ENCODE results near the gene GTPBP2.

Gene GTPBP2

DNA sequence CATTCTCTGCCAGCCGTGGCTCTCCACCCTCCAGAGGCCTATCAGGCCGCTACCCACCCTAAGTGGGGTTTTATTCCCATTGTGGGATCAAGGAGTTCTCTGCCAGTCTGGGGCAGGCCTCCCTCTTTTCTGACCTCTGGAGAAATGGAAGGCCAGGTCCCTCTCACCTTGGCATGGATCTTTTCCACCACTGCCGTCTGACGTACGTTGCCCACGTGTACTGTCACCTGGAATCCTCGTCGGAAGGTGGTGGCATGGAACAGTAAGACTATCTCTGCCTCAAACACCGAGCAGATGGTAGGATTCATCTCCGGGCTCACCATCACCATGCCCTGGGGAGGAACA is 7.3 kb downstream of the GTPBP2 start:
- no peak overlapping the region for H3K27ac ChIP-seq (ENCODE audit: low read length)
- no peak overlapping the region for H3K4me3 ChIP-seq (ENCODE audit: low read length)
- H2AFZ ChIP-seq (ENCODE audit: low read depth, low read length): no peak overlapping the region
- peaks cover 1% of the 10 kb centered on the region for H3K79me2 ChIP-seq (ENCODE audit: low read length)
- peaks cover 72% of the 10 kb centered on the region for H3K36me3 ChIP-seq (replicated peaks; ENCODE audit: low read depth, low read length)
- H3K9me3 ChIP-seq (ENCODE audit: insufficient read depth, low read length): no peaks in the 10 kb centered on the region
- no peaks in the 10 kb centered on the region for H3K27me3 ChIP-seq (ENCODE audit: low read depth, low read length)
- TF ChIP-seq, protein P1, sequence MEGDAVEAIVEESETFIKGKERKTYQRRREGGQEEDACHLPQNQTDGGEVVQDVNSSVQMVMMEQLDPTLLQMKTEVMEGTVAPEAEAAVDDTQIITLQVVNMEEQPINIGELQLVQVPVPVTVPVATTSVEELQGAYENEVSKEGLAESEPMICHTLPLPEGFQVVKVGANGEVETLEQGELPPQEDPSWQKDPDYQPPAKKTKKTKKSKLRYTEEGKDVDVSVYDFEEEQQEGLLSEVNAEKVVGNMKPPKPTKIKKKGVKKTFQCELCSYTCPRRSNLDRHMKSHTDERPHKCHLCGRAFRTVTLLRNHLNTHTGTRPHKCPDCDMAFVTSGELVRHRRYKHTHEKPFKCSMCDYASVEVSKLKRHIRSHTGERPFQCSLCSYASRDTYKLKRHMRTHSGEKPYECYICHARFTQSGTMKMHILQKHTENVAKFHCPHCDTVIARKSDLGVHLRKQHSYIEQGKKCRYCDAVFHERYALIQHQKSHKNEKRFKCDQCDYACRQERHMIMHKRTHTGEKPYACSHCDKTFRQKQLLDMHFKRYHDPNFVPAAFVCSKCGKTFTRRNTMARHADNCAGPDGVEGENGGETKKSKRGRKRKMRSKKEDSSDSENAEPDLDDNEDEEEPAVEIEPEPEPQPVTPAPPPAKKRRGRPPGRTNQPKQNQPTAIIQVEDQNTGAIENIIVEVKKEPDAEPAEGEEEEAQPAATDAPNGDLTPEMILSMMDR (IDR thresholded peaks at IDR 0.05; ENCODE audit: low read depth, low read length): no peak
- no peak for TF ChIP-seq EZH2phosphoT487 (IDR thresholded peaks at IDR 0.05; ENCODE audit: low read depth)
- H3K4me1 ChIP-seq (ENCODE audit: low read length): no peaks in the 10 kb centered on the region
- no peak overlapping the region for H3K4me2 ChIP-seq (ENCODE audit: low read length)
- H4K20me1 ChIP-seq (ENCODE audit: insufficient read depth, low read length): no peaks in the 10 kb centered on the region
- no peak overlapping the region for H3K9ac ChIP-seq (ENCODE audit: low read length)

DNA sequence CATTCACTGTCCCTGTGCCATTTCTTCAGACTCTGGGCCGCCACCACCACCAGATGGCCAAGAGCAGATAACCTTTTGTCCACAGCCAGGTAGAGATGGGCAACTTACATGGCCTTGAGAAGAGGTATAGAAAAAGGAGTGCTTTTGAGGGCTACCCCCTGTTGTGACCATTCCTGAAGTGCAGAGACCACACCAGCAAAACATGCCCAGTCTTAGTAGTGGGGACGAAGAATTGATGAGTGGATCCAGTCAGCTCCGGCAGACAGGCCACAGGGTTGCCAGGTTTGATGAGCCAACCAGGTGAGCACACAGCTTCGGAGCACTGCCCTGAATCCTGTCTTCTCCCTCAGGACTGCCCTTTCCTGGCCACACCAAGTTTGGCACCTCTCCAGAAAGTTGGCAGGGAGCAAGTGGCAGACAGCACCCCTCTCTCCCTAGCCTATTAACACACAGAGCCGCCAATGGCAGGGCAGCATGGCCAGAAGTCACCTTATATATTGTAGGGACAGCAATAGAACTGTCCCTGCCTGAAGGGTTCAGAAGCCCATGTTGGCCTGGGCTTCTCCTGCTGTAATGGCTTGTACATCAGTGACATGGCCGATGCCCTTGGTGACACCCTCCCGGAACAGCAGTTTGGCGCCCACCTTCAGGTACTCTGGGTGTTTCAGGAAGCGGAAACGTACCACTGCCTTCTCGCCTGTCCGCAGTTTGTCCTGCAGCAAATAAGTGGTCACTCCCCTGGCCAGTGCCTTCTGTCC is 7.8 kb downstream of the GTPBP2 start:
- Histone ChIP-seq H2AFZ (ENCODE audit: low read depth, low read length) (no peak overlapping the region), H4K20me1 (ENCODE audit: insufficient read depth, low read length) (no peaks in the 10 kb centered on the region), H3K79me2 (ENCODE audit: low read length) (no peaks in the 10 kb centered on the region), H3K4me2 (ENCODE audit: low read length) (no peak overlapping the region), H3K9ac (ENCODE audit: low read length) (no peak overlapping the region), H3K27me3 (ENCODE audit: low read depth, low read length) (no peaks in the 10 kb centered on the region), H3K9me3 (ENCODE audit: insufficient read depth, low read length) (no peaks in the 10 kb centered on the region), H3K27ac (ENCODE audit: low read length) (no peak overlapping the region), H3K4me1 (ENCODE audit: low read length) (no peaks in the 10 kb centered on the region), H3K36me3 (replicated peaks; ENCODE audit: low read depth, low read length) (peaks cover 72% of the 10 kb centered on the region), H3K4me3 (ENCODE audit: low read length) (no peak overlapping the region)
- TF ChIP-seq EZH2phosphoT487 (IDR thresholded peaks at IDR 0.05; ENCODE audit: low read depth): no peak
- TF ChIP-seq, protein P1 (IDR thresholded peaks at IDR 0.05; ENCODE audit: low read depth, low read length): no peak

DNA sequence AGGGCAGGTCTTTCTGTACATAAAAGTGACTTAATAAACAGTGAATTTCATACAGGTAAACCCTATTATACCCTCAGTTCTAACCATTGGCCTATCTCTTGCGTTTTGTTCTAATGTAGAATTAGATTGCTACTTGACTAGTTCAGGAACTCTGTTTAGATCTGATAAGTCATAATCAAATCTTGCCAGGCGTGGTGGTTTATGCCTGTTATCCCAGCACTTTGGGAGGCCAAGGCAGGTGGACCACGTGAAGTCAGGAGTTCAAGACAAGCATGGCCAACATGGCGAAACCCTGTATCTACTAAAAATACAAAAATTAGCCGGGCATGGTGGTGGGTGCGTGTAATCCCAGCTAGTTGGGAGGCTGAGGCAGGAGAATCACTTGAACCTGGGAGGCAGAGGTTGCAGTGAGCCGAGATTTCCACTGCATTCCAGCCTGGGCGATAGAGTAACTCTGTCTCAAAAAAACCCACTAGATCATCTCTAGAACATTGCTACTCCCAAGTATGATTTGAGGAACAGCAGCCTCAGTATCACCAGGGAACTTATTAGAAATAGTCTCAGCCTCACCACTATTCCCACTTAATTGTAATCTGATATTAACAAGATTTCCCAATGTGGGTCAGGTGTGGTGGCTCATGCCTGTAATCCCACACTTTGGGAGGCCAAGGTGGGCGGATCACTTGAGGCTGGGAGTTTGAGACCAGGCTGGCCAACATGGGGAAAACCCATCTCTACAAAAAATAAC is 12.2 kb downstream of the GTPBP2 start:
- H3K4me3 ChIP-seq (ENCODE audit: low read length): no peak overlapping the region
- H3K9ac ChIP-seq (ENCODE audit: low read length): no peak overlapping the region
- no peaks in the 10 kb centered on the region for H3K9me3 ChIP-seq (ENCODE audit: insufficient read depth, low read length)
- H3K36me3 ChIP-seq (replicated peaks; ENCODE audit: low read depth, low read length): peaks cover 53% of the 10 kb centered on the region
- no peaks in the 10 kb centered on the region for H3K27me3 ChIP-seq (ENCODE audit: low read depth, low read length)
- H3K4me2 ChIP-seq (ENCODE audit: low read length): no peak overlapping the region
- no peak overlapping the region for H3K27ac ChIP-seq (ENCODE audit: low read length)
- no peak for TF ChIP-seq EZH2phosphoT487 (IDR thresholded peaks at IDR 0.05; ENCODE audit: low read depth)
- TF ChIP-seq, protein P1 (IDR thresholded peaks at IDR 0.05; ENCODE audit: low read depth, low read length): no peak
- no peaks in the 10 kb centered on the region for H3K79me2 ChIP-seq (ENCODE audit: low read length)
- no peaks in the 10 kb centered on the region for H3K4me1 ChIP-seq (ENCODE audit: low read length)
- no peak overlapping the region for H2AFZ ChIP-seq (ENCODE audit: low read depth, low read length)
- H4K20me1 ChIP-seq (ENCODE audit: insufficient read depth, low read length): no peaks in the 10 kb centered on the region

DNA sequence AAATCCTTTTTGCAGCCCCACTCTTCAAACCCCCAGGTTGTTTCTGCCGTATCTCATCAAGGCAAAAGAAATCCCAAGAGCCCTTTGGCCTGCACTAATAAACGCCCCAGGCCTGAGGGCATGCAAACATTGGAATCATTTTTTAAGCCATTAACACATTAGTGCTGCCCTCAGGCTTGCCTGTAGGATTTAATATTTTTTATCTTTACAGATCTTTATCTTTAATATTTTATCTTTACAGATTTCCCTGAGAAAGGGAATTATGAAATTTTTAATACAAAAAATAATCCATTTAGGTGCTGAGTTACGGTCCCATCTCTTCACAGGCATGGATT is 14.7 kb downstream of the GTPBP2 start:
- Histone ChIP-seq H3K9me3 (ENCODE audit: insufficient read depth, low read length) (no peaks in the 10 kb centered on the region), H4K20me1 (ENCODE audit: insufficient read depth, low read length) (no peaks in the 10 kb centered on the region)

More for the DNA sequence above, 14.7 kb downstream of the GTPBP2 start:
- Histone ChIP-seq H3K4me1 (ENCODE audit: low read length) (no peaks in the 10 kb centered on the region), H3K79me2 (ENCODE audit: low read length) (no peaks in the 10 kb centered on the region), H3K27ac (ENCODE audit: low read length) (no peak overlapping the region), H3K4me3 (ENCODE audit: low read length) (no peak overlapping the region), H3K4me2 (ENCODE audit: low read length) (no peak overlapping the region), H3K36me3 (replicated peaks; ENCODE audit: low read depth, low read length) (peaks cover 41% of the 10 kb centered on the region), H2AFZ (ENCODE audit: low read depth, low read length) (no peak overlapping the region), H3K27me3 (ENCODE audit: low read depth, low read length) (no peaks in the 10 kb centered on the region), H3K9ac (ENCODE audit: low read length) (no peak overlapping the region)
- TF ChIP-seq, protein P1 (IDR thresholded peaks at IDR 0.05; ENCODE audit: low read depth, low read length): no peak
- TF ChIP-seq EZH2phosphoT487 (IDR thresholded peaks at IDR 0.05; ENCODE audit: low read depth): no peak

Data from OCI-LY3 (cell line).